ENCODE results near the gene SMIM45.
A peak's percentile ranks its signal among the peaks of the same experiment; 100 is the strongest.
"Not testable (repeated sequence)": the region's sequence is repeated elsewhere in the genome, so short reads cannot be mapped to it uniquely, and the experiment has no call there.

Gene SMIM45

GRCh38 chr22:41943661-41944209 is 8.2 kb upstream of the SMIM45 start:
- Histone ChIP-seq H3K27me3 (ENCODE audit: insufficient read depth, low read length) (no peaks in the 10 kb centered on the region), H3K27ac (ENCODE audit: low read length) (no peak overlapping the region), H3K36me3 (ENCODE audit: insufficient read depth, low read depth, low read length) (peaks cover 57% of the 10 kb centered on the region), H3K9ac (ENCODE audit: low read depth, low read length) (no peak overlapping the region), H3K4me3 (ENCODE audit: low read length) (no peak overlapping the region), H3K9me3 (ENCODE audit: insufficient read depth, low read depth, low read length) (no peaks in the 10 kb centered on the region), H3K4me1 (ENCODE audit: insufficient read depth, low read length) (no peaks in the 10 kb centered on the region)

GRCh38 chr22:41946629-41947423 is 5.1 kb upstream of the SMIM45 start, which contains the start of gene CENPM:
Gene CENPM, minus strand, starts transcription at chr22:41947152. Its CDS starts 76 bp downstream, at chr22:41947076.
- peak within 1 kb of the TSS; percentile 90 for H3K4me3 ChIP-seq (ENCODE audit: low read length)
- H3K4me1 ChIP-seq (ENCODE audit: insufficient read depth, low read length): peaks cover 8% of the 10 kb centered on the region; the same call in 1 of the 2 replicates
- H3K27ac ChIP-seq (ENCODE audit: low read length): peak within 1 kb of the TSS; percentile 51
- no peaks in the 10 kb centered on the region for H3K9me3 ChIP-seq (ENCODE audit: insufficient read depth, low read depth, low read length)
- no peaks in the 10 kb centered on the region for H3K27me3 ChIP-seq (ENCODE audit: insufficient read depth, low read length)
- H3K9ac ChIP-seq (ENCODE audit: low read depth, low read length): peak within 1 kb of the TSS; percentile 93
- peaks cover 30% of the 10 kb centered on the region for H3K36me3 ChIP-seq (ENCODE audit: insufficient read depth, low read depth, low read length)

GRCh38 chr22:41947424-41948080 is 4.4 kb upstream of the SMIM45 start:
- Histone ChIP-seq H3K27ac (ENCODE audit: low read length) (no peak overlapping the region), H3K27me3 (ENCODE audit: insufficient read depth, low read length) (no peaks in the 10 kb centered on the region), H3K4me1 (ENCODE audit: insufficient read depth, low read length) (peaks cover 12% of the 10 kb centered on the region; the same call in 1 of the 2 replicates), H3K4me3 (ENCODE audit: low read length) (peak overlapping the region; percentile 90; the same call in 1 of the 2 replicates), H3K9ac (ENCODE audit: low read depth, low read length) (peak overlapping the region; percentile 93; the same call in 1 of the 2 replicates), H3K9me3 (ENCODE audit: insufficient read depth, low read depth, low read length) (no peaks in the 10 kb centered on the region), H3K36me3 (ENCODE audit: insufficient read depth, low read depth, low read length) (peaks cover 26% of the 10 kb centered on the region)

- Histone ChIP-seq H3K9me3 (ENCODE audit: insufficient read depth, low read depth, low read length) (no peaks in the 10 kb centered on the region), H3K4me3 (ENCODE audit: low read length) (0 out of 2 replicates have a peak overlapping the region, but pooled peaks have one; percentile 1), H3K27me3 (ENCODE audit: insufficient read depth, low read length) (no peaks in the 10 kb centered on the region), H3K4me1 (ENCODE audit: insufficient read depth, low read length) (peaks cover 12% of the 10 kb centered on the region; the same call in 1 of the 2 replicates), H3K9ac (ENCODE audit: low read depth, low read length) (no peak overlapping the region), H3K27ac (ENCODE audit: low read length) (no peak overlapping the region), H3K36me3 (ENCODE audit: insufficient read depth, low read depth, low read length) (peaks cover 20% of the 10 kb centered on the region)
Observed at GRCh38 chr22:41948142-41948541, 3.8 kb upstream of the SMIM45 start.

GRCh38 chr22:41948928-41949296 is 3.0 kb upstream of the SMIM45 start:
- Histone ChIP-seq H3K36me3 (ENCODE audit: insufficient read depth, low read depth, low read length) (peaks cover 13% of the 10 kb centered on the region), H3K4me1 (ENCODE audit: insufficient read depth, low read length) (peaks cover 12% of the 10 kb centered on the region; the same call in 1 of the 2 replicates)
- not testable (repeated sequence) for H3K9ac ChIP-seq (ENCODE audit: low read depth, low read length); H3K27ac ChIP-seq (ENCODE audit: low read length); H3K9me3 ChIP-seq (ENCODE audit: insufficient read depth, low read depth, low read length); H3K27me3 ChIP-seq (ENCODE audit: insufficient read depth, low read length); H3K4me3 ChIP-seq (ENCODE audit: low read length)

GRCh38 chr22:41949297-41949965 is 2.5 kb upstream of the SMIM45 start:
- Histone ChIP-seq H3K27ac (ENCODE audit: low read length) (no peak overlapping the region), H3K9ac (ENCODE audit: low read depth, low read length) (no peak overlapping the region)

GRCh38 chr22:41952713-41953112 is 763 bp downstream of the SMIM45 start:
- H3K4me3 ChIP-seq (ENCODE audit: low read length): no peak overlapping the region
- no peak overlapping the region for H3K9ac ChIP-seq (ENCODE audit: low read depth, low read length)
- peaks cover 12% of the 10 kb centered on the region; the same call in 1 of the 2 replicates for H3K4me1 ChIP-seq (ENCODE audit: insufficient read depth, low read length)
- no peaks in the 10 kb centered on the region for H3K36me3 ChIP-seq (ENCODE audit: insufficient read depth, low read depth, low read length)
- no peaks in the 10 kb centered on the region for H3K9me3 ChIP-seq (ENCODE audit: insufficient read depth, low read depth, low read length)
- H3K27me3 ChIP-seq (ENCODE audit: insufficient read depth, low read length): no peaks in the 10 kb centered on the region
- H3K27ac ChIP-seq (ENCODE audit: low read length): no peak overlapping the region

More at GRCh38 chr22:41949297-41949965, 2.5 kb upstream of the SMIM45 start:
- Histone ChIP-seq H3K4me3 (ENCODE audit: low read length) (no peak overlapping the region), H3K27me3 (ENCODE audit: insufficient read depth, low read length) (no peaks in the 10 kb centered on the region), H3K9me3 (ENCODE audit: insufficient read depth, low read depth, low read length) (no peaks in the 10 kb centered on the region), H3K36me3 (ENCODE audit: insufficient read depth, low read depth, low read length) (peaks cover 8% of the 10 kb centered on the region), H3K4me1 (ENCODE audit: insufficient read depth, low read length) (peaks cover 12% of the 10 kb centered on the region; the same call in 1 of the 2 replicates)

- no peaks in the 10 kb centered on the region for H3K9me3 ChIP-seq (ENCODE audit: insufficient read depth, low read depth, low read length)
- no peak overlapping the region for H3K27ac ChIP-seq (ENCODE audit: low read length)
- peaks cover 11% of the 10 kb centered on the region for H3K27me3 ChIP-seq (ENCODE audit: insufficient read depth, low read length)
- no peak overlapping the region; the same call in 1 of the 2 replicates for H3K9ac ChIP-seq (ENCODE audit: low read depth, low read length)
- peaks cover 5% of the 10 kb centered on the region; the same call in 1 of the 2 replicates for H3K4me1 ChIP-seq (ENCODE audit: insufficient read depth, low read length)
- peak overlapping the region; percentile 50; the same call in 1 of the 2 replicates for H3K4me3 ChIP-seq (ENCODE audit: low read length)
- H3K36me3 ChIP-seq (ENCODE audit: insufficient read depth, low read depth, low read length): no peaks in the 10 kb centered on the region
Observed at GRCh38 chr22:41957941-41958556, 6.1 kb downstream of the SMIM45 start.

GRCh38 chr22:41963453-41964111 is 11.6 kb downstream of the SMIM45 start:
- no peaks in the 10 kb centered on the region for H3K9me3 ChIP-seq (ENCODE audit: insufficient read depth, low read depth, low read length)
- H3K9ac ChIP-seq (ENCODE audit: low read depth, low read length): no peak overlapping the region
- H3K36me3 ChIP-seq (ENCODE audit: insufficient read depth, low read depth, low read length): no peaks in the 10 kb centered on the region
- no peak overlapping the region for H3K4me3 ChIP-seq (ENCODE audit: low read length)
- no peak overlapping the region for H3K27ac ChIP-seq (ENCODE audit: low read length)
- peaks cover 4% of the 10 kb centered on the region; the same call in 1 of the 2 replicates for H3K4me1 ChIP-seq (ENCODE audit: insufficient read depth, low read length)
- peaks cover 4% of the 10 kb centered on the region; the same call in 1 of the 2 replicates for H3K27me3 ChIP-seq (ENCODE audit: insufficient read depth, low read length)

- no peaks in the 10 kb centered on the region for H3K36me3 ChIP-seq (ENCODE audit: insufficient read depth, low read depth, low read length)
- no peak overlapping the region for H3K9ac ChIP-seq (ENCODE audit: low read depth, low read length)
- H3K27me3 ChIP-seq (ENCODE audit: insufficient read depth, low read length): no peaks in the 10 kb centered on the region
- H3K4me1 ChIP-seq (ENCODE audit: insufficient read depth, low read length): peaks cover 4% of the 10 kb centered on the region; the same call in 1 of the 2 replicates
- H3K4me3 ChIP-seq (ENCODE audit: low read length): no peak overlapping the region
- no peaks in the 10 kb centered on the region for H3K9me3 ChIP-seq (ENCODE audit: insufficient read depth, low read depth, low read length)
- H3K27ac ChIP-seq (ENCODE audit: low read length): no peak overlapping the region
Observed at GRCh38 chr22:41964112-41964491, 12.2 kb downstream of the SMIM45 start.

Measured in iPS-20b (cell line).